Epithelial cell of esophagus (primary cell): ENCODE measurements around the gene MGAM2.
"Not testable (repeated sequence)": the region's sequence is repeated elsewhere in the genome, so short reads cannot be mapped to it uniquely, and the experiment has no call there.

Experiments used
- DNase-seq: peaks from one replicate; pipeline ENCODE4 v3.0.0; 2010; ENCODE audit warnings: low read depth
- H3K4me3 ChIP-seq: 2 replicates; pipeline ENCODE4 v1.5.1; 2011; ENCODE audit warnings: mild to moderate bottlenecking, low read length, control low read depth
- TF ChIP-seq, protein P1 (sequence below): IDR thresholded peaks from 2 replicates; pipeline ENCODE4 v1.5.1; 2011; ENCODE audit warnings: low read depth, mild to moderate bottlenecking, low read length, control low read depth, inconsistent platforms; ENCODE audit not compliant: insufficient read depth; ENCODE audit errors: missing control alignments

Gene MGAM2

DNA sequence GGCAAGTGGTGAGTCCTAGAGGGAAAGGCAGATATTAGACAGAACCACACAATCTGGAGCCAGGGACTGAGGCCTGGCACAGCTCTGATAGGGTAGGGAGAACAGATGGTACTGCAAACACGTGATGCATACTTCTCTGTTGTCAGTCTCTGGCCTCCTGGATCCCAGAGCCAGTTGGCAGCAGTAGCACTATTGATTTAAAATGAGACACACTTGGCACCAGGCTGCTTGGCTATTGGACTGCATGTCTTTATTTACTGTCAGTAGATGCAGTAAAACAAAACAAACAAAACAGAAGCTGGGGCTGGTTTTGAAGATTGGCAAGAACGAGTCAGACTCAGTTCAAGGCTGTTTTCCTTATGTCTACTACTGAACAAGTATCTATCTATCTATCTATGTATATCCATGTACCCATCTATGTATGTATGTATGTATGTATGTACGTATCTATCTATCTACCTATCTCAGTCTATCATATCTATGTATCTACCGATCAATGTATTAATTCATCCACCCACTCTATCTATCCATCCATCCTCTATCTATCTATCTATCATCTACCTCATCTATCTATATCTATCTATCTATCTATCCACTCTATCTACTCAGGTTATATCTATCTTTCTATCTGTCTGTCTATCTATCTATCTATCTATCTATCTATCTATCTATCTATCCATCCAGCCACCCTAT, 23.4 kb upstream of the MGAM2 start:
- DNase-seq = no peak
- TF ChIP-seq, protein P1, sequence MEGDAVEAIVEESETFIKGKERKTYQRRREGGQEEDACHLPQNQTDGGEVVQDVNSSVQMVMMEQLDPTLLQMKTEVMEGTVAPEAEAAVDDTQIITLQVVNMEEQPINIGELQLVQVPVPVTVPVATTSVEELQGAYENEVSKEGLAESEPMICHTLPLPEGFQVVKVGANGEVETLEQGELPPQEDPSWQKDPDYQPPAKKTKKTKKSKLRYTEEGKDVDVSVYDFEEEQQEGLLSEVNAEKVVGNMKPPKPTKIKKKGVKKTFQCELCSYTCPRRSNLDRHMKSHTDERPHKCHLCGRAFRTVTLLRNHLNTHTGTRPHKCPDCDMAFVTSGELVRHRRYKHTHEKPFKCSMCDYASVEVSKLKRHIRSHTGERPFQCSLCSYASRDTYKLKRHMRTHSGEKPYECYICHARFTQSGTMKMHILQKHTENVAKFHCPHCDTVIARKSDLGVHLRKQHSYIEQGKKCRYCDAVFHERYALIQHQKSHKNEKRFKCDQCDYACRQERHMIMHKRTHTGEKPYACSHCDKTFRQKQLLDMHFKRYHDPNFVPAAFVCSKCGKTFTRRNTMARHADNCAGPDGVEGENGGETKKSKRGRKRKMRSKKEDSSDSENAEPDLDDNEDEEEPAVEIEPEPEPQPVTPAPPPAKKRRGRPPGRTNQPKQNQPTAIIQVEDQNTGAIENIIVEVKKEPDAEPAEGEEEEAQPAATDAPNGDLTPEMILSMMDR = no peak
- no peak overlapping the region for H3K4me3 ChIP-seq

DNA sequence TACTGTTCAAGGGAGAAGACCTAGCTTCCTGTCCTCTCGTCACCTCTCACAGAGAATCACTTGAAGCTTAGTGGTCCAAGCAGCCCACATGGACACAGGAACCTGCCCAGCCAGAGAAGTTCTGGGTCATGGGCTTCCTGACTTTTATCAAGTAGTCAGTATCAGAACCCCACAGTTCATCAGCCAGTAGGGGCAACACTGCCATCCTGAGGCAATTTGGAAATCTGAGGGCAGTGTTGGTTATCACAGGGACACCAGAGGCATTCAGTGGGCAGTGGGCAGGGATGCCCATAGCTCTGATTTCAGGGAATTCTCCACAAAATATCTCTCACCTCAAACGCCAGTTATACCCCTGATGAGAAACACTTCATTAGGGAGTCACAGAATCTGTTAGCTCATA, 22.5 kb upstream of the MGAM2 start:
- TF ChIP-seq, protein P1 = no peak
- H3K4me3 ChIP-seq = no peak overlapping the region

DNA sequence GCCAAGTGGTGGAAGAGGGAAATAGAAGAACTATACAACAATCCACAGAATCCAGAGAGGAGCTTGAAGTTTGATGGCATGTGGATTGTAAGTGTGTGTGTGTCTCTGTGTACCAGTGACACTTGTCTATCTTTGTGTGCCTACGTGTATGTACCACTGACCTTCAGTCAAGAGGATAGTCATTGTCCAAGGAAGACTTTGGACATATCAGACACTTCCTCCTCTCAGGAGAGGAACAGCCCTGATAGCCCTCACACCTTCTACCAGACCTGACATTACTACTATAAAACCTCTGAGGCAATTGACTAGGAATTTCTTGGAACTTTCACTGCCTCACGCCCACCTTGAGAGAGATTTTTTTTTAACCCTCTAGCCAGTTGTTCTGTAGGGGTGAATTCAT, 19.6 kb upstream of the MGAM2 start:
- H3K4me3 ChIP-seq = no peak overlapping the region
- DNase-seq = no peak
- TF ChIP-seq, protein P1 = no peak

More for the DNA sequence above, 22.5 kb upstream of the MGAM2 start:
- DNase-seq = no peak

DNA sequence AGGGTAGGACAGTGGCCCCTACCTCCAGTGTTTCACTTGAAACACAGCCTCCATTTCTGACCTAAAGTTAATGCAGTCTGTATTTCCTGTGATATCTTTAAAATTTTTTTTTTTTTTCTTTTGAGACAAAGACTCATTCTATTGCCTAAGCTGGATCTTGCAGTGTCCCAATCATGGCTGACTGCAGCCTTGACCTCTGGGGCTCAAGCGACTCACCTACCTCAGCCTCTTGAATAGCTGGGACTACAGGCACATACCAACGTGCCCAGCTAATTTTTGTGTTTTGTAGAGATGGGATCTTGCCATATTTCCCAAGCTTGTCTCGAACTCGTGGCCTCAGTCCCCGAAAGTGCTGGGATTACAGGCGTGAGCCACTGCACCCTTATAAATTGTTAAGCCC, 16.7 kb upstream of the MGAM2 start:
- no peak overlapping the region for H3K4me3 ChIP-seq
- DNase-seq = peak; percentile 45
- TF ChIP-seq, protein P1 = no peak

DNA sequence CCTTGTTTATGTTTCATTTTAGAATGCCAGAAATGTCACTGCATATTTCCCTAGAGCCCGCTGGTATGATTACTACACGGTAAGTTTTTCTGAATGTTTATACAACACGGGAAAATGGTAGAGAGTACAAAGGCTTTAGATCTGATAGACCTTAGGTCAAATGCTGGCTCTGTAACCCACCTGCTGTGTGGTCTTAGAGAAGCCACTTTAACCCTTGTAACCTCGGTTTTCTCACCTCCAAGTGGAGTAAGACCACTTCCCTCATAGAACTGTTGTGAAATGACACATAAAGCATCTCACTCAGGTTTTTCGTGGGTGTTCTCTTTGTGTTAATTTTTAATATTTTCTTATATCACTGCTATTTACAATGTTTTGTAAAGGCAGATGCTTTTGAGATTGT, 13.9 kb upstream of the MGAM2 start:
- no peak overlapping the region for H3K4me3 ChIP-seq
- TF ChIP-seq, protein P1 = no peak
- DNase-seq = no peak

DNA sequence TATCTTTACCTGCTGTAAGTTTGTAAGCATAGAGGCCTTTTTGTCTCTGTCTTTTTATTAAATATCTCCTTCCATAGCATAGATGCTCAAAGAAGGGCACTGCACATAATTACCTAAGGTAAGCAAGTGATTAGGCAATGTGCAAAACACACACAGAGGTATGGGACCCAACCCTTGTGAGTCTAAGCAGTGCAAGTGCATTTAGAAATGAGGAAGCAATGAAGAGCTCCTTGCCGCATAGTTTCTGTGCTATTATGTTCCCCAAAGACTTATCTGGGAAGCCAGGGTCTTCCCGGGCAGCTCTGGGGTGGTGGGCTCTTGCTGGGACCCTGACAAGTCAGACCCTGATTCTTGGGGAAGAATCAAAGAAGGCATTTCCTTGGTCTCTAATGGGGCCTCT, 13.5 kb upstream of the MGAM2 start:
- no peak overlapping the region for H3K4me3 ChIP-seq
- TF ChIP-seq, protein P1 = no peak
- DNase-seq = peak; percentile 45

DNA sequence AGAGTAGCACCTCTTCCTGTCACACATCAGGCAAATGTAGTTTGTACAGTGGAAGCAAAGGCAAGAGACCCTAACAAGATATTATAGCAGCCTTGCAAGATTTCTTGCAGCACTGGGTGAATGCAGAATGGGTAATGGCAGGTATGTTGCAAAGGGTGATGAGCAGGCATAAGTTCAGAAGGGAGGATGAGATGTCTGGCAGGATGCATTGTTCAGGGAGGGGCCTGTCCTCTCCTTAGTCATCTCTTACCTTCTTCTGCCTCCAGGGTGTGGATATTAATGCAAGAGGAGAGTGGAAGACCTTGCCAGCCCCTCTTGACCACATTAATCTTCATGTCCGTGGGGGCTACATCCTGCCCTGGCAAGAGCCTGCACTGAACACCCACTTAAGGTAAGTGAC, 12.2 kb upstream of the MGAM2 start:
- DNase-seq = peak; percentile 60
- H3K4me3 ChIP-seq = not testable (repeated sequence)
